Ishikawa (cell line): ENCODE results near the gene PDGFC.

Experiments
- CREB1 ChIP-seq: IDR thresholded peaks from 2 replicates; pipeline ENCODE4 v1.6.1; 2012; ENCODE audit warnings: low read depth
- EGR1 ChIP-seq: IDR thresholded peaks from 2 replicates; pipeline ENCODE4 v1.6.1; 2012
- EP300 ChIP-seq: IDR thresholded peaks from 2 replicates; pipeline ENCODE4 v1.6.1; 2012; ENCODE audit warnings: borderline replicate concordance
- RAD21 ChIP-seq: IDR thresholded peaks from 2 replicates; pipeline ENCODE4 v1.6.1; 2012; ENCODE audit warnings: low read depth
- TAF1 ChIP-seq: IDR thresholded peaks from 2 replicates; pipeline ENCODE4 v1.6.1; 2012; ENCODE audit warnings: low read depth, mild to moderate bottlenecking
- TCF12 ChIP-seq: IDR thresholded peaks from 2 replicates; pipeline ENCODE4 v1.6.1; 2012; ENCODE audit warnings: low read depth
- TEAD4 ChIP-seq: IDR thresholded peaks from 2 replicates; pipeline ENCODE4 v1.6.1; 2012
- YY1 ChIP-seq: IDR thresholded peaks from 2 replicates; pipeline ENCODE4 v1.6.1; 2012; ENCODE audit warnings: low read depth
- TF ChIP-seq, protein P1 (sequence below): IDR thresholded peaks from 2 replicates; pipeline ENCODE4 v1.6.1; 2012

- TF ChIP-seq, protein P1, sequence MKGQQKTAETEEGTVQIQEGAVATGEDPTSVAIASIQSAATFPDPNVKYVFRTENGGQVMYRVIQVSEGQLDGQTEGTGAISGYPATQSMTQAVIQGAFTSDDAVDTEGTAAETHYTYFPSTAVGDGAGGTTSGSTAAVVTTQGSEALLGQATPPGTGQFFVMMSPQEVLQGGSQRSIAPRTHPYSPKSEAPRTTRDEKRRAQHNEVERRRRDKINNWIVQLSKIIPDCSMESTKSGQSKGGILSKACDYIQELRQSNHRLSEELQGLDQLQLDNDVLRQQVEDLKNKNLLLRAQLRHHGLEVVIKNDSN: no peak
- no peak for TF ChIP-seq TEAD4
- TF ChIP-seq CREB1: no peak
- no peak for TF ChIP-seq RAD21
- TF ChIP-seq YY1: no peak
- no peak for TF ChIP-seq TAF1
- TF ChIP-seq EP300: no peak
- no peak for TF ChIP-seq TCF12
- TF ChIP-seq EGR1: no peak
Measured at GRCh38 chr4:156800463-156800862, 171.1 kb downstream of the PDGFC start.
